Measurements from ENCODE around the gene CCDC7. TPM values are rescaled to one million over a fixed set of nuclear protein-coding genes. Genes with fewer than 3 reads are reported as not detected.

Gene CCDC7
- total RNA-seq, 2 donors from 2014 or later = 1.9 to 4.3 TPM

DNA sequence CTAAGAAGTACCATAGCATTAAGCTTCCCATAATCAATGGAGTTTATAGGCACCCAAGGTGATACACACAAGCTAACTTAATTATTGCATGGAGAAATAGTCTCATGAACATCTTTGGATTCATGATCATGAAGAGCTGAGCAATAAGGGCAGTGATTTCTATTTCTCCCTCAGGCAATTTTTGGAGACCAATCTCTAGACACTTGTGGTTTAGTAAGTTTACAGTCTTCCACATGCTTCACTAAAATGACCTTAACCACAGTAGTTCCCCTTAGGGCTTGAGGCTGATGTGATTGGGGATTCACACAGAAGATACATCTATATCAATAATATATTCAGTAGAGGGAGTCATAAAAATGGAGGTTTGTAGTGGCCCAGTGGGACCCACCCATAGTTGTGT is 241.2 kb downstream of the CCDC7 start:
- Histone ChIP-seq H3K9ac (ENCODE audit: extremely low read depth, low read length, poor library complexity, severe bottlenecking) (no peak overlapping the region), H3K4me3 (ENCODE audit: low read length) (no peak overlapping the region), H3K9me3 (ENCODE audit: control insufficient read depth, low read length) (no peaks in the 10 kb centered on the region), H3K36me3 (ENCODE audit: control insufficient read depth, insufficient read depth, low read length) (no peaks in the 10 kb centered on the region), H3K27ac (ENCODE audit: low read depth, low read length) (no peak overlapping the region), H3K27me3 (ENCODE audit: control insufficient read depth, insufficient read depth, low read length, poor library complexity, severe bottlenecking) (no peaks in the 10 kb centered on the region), H3K4me1 (ENCODE audit: control insufficient read depth, insufficient read depth, low read length) (no peaks in the 10 kb centered on the region)
- Mint-ChIP-seq H3K4me3 (no peak overlapping the region), H3K9me3 (no peaks in the 10 kb centered on the region), H3K27ac (no peak overlapping the region), H3K4me1 (no peaks in the 10 kb centered on the region), H3K36me3 (ENCODE audit: low read depth) (no peaks in the 10 kb centered on the region), H3K27me3 (ENCODE audit: insufficient read depth) (no peaks in the 10 kb centered on the region)
- TF ChIP-seq, protein P1, sequence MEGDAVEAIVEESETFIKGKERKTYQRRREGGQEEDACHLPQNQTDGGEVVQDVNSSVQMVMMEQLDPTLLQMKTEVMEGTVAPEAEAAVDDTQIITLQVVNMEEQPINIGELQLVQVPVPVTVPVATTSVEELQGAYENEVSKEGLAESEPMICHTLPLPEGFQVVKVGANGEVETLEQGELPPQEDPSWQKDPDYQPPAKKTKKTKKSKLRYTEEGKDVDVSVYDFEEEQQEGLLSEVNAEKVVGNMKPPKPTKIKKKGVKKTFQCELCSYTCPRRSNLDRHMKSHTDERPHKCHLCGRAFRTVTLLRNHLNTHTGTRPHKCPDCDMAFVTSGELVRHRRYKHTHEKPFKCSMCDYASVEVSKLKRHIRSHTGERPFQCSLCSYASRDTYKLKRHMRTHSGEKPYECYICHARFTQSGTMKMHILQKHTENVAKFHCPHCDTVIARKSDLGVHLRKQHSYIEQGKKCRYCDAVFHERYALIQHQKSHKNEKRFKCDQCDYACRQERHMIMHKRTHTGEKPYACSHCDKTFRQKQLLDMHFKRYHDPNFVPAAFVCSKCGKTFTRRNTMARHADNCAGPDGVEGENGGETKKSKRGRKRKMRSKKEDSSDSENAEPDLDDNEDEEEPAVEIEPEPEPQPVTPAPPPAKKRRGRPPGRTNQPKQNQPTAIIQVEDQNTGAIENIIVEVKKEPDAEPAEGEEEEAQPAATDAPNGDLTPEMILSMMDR (conservative IDR thresholded peaks at IDR 0.05) = no peak
- DNase-seq = no peak

GRCh38 chr10:32687546-32687945 is 241.6 kb downstream of the CCDC7 start:
- H3K9me3 ChIP-seq (ENCODE audit: control insufficient read depth, low read length) = no peaks in the 10 kb centered on the region
- TF ChIP-seq, protein P1 (conservative IDR thresholded peaks at IDR 0.05) = no peak
- no peaks in the 10 kb centered on the region for H3K36me3 ChIP-seq (ENCODE audit: control insufficient read depth, insufficient read depth, low read length)
- no peaks in the 10 kb centered on the region for H3K27me3 Mint-ChIP-seq (ENCODE audit: insufficient read depth)
- DNase-seq = no peak
- no peaks in the 10 kb centered on the region for H3K4me1 Mint-ChIP-seq
- no peaks in the 10 kb centered on the region for H3K9me3 Mint-ChIP-seq
- H3K27ac ChIP-seq (ENCODE audit: low read depth, low read length) = no peak overlapping the region
- no peaks in the 10 kb centered on the region for H3K27me3 ChIP-seq (ENCODE audit: control insufficient read depth, insufficient read depth, low read length, poor library complexity, severe bottlenecking)
- no peak overlapping the region for H3K27ac Mint-ChIP-seq
- no peak overlapping the region for H3K4me3 ChIP-seq (ENCODE audit: low read length)
- H3K9ac ChIP-seq (ENCODE audit: extremely low read depth, low read length, poor library complexity, severe bottlenecking) = no peak overlapping the region
- no peaks in the 10 kb centered on the region for H3K36me3 Mint-ChIP-seq (ENCODE audit: low read depth)
- H3K4me1 ChIP-seq (ENCODE audit: control insufficient read depth, insufficient read depth, low read length) = no peaks in the 10 kb centered on the region
- H3K4me3 Mint-ChIP-seq = no peak overlapping the region
- WGBS, 2 experiments (ENCODE audit: insufficient coverage in 1 of 2, insufficient read length in 1 of 2) = 90 to 94% methylated on average over 2 of the region's 2 CpGs

DNA sequence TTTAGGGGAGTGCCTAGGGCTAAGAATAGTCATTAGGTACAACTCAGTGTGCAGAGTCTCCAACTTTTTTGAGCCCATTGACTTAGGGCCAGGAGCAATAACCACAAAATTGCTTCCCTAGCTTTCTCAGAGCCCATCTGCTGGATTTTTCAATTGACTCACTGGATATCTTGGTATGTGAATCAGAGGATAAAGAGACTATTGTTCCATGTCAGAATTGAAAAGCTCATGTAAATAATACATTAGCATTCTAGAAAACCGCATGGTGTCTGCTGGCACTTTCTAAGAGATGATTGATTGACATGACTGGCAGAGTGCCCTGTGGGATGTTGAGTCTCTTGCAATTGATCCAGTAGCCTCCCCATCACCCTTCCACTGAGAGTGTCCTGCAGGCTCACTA is 246.2 kb downstream of the CCDC7 start:
- WGBS, 2 experiments (ENCODE audit: insufficient coverage in 1 of 2, insufficient read length in 1 of 2) = 68 to 80% methylated on average over 1 of the region's 1 CpG

More for the DNA sequence above, 246.2 kb downstream of the CCDC7 start:
- H3K27ac ChIP-seq (ENCODE audit: low read depth, low read length) = peak overlapping the region; percentile 68
- peaks cover 4% of the 10 kb centered on the region for H3K9me3 ChIP-seq (ENCODE audit: control insufficient read depth, low read length)
- no peak for DNase-seq
- H3K27me3 Mint-ChIP-seq (ENCODE audit: insufficient read depth) = no peaks in the 10 kb centered on the region
- no peak overlapping the region for H3K27ac Mint-ChIP-seq
- H3K36me3 Mint-ChIP-seq (ENCODE audit: low read depth) = no peaks in the 10 kb centered on the region
- H3K36me3 ChIP-seq (ENCODE audit: control insufficient read depth, insufficient read depth, low read length) = no peaks in the 10 kb centered on the region
- TF ChIP-seq, protein P1 (conservative IDR thresholded peaks at IDR 0.05) = no peak
- H3K27me3 ChIP-seq (ENCODE audit: control insufficient read depth, insufficient read depth, low read length, poor library complexity, severe bottlenecking) = no peaks in the 10 kb centered on the region
- H3K4me3 Mint-ChIP-seq = no peak overlapping the region
- peaks cover 18% of the 10 kb centered on the region for H3K9me3 Mint-ChIP-seq
- H3K4me1 ChIP-seq (ENCODE audit: control insufficient read depth, insufficient read depth, low read length) = no peaks in the 10 kb centered on the region
- H3K4me3 ChIP-seq (ENCODE audit: low read length) = no peak overlapping the region
- H3K4me1 Mint-ChIP-seq = no peaks in the 10 kb centered on the region
- H3K9ac ChIP-seq (ENCODE audit: extremely low read depth, low read length, poor library complexity, severe bottlenecking) = no peak overlapping the region

All from endodermal cell (in vitro differentiated cells).